ENCODE data around the gene ICAM1.
"Not testable (repeated sequence)": the region's sequence is repeated elsewhere in the genome, so short reads cannot be mapped to it uniquely, and the experiment has no call there.

ICAM1 gene

GRCh38 chr19:10233946-10234345 is 37.0 kb upstream of the ICAM1 start:
- DNase-seq (no peak), ATAC-seq (replicated peaks) (no peak)
- Mint-ChIP-seq H3K27ac (no peak overlapping the region), H3K36me3 (peaks cover 2 to 8% of the 10 kb centered on the region in 2 donors), H3K4me3 (no peak overlapping the region), H3K9me3 (peaks cover 0 to 1% of the 10 kb centered on the region in 2 donors), H3K4me1 (peaks cover 35 to 72% of the 10 kb centered on the region in 2 donors), H3K27me3 (no peaks in the 10 kb centered on the region)

DNA sequence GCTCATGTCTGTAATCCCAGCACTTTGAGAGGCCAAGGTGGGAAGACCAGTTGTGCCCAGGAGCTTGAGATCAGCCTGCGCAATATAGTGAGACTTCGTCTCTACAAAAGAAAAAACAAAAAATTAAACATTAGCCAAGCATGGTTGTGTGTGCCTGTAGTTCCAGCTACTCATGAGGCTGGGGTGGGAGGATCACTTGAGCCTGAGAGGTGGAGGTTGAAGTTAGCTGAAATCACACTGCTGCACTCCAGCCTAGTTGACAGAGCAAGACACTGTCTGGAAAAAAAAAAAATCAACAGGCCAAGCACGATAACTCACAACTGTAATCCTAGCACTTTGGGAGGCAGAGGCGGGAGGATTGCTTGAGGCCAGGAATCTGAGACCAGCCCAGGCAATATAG is 35.9 kb upstream of the ICAM1 start:
- peaks cover 0 to 1% of the 10 kb centered on the region in 2 donors for H3K9me3 Mint-ChIP-seq
- H3K27me3 Mint-ChIP-seq: no peaks in the 10 kb centered on the region
- no peak overlapping the region for H3K4me3 Mint-ChIP-seq
- ATAC-seq (replicated peaks) (no peak), DNase-seq (no peak)
- H3K4me1 Mint-ChIP-seq: peaks cover 28 to 70% of the 10 kb centered on the region in 2 donors
- peaks cover 2 to 8% of the 10 kb centered on the region in 2 donors for H3K36me3 Mint-ChIP-seq
- H3K27ac Mint-ChIP-seq: peak overlapping the region; percentile 3

DNA sequence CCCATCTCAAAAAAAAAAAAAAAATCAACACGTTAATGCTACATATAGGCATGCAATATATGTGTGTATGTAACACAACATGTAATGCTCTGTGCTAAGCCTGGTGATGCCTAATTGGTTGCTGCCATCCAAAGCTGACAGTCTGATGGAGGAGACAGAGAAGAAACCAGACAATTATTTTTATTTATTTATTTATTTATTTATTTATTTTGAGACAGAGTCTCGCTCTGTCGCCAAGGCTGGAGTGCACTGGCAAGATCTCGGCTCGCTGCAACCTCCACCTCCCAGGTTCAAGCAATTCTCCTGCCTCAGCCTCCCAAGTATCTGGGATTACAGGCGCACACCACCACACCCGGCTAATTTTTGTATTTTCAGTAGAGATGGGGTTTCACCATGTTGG is 35.5 kb upstream of the ICAM1 start:
- Mint-ChIP-seq H3K27ac (peak overlapping the region; percentile 100), H3K4me1 (peaks cover 28 to 69% of the 10 kb centered on the region in 2 donors)
- H3K36me3 Mint-ChIP-seq; DNase-seq; ATAC-seq (replicated peaks); H3K4me3 Mint-ChIP-seq; H3K27me3 Mint-ChIP-seq; H3K9me3 Mint-ChIP-seq: not testable (repeated sequence)

DNA sequence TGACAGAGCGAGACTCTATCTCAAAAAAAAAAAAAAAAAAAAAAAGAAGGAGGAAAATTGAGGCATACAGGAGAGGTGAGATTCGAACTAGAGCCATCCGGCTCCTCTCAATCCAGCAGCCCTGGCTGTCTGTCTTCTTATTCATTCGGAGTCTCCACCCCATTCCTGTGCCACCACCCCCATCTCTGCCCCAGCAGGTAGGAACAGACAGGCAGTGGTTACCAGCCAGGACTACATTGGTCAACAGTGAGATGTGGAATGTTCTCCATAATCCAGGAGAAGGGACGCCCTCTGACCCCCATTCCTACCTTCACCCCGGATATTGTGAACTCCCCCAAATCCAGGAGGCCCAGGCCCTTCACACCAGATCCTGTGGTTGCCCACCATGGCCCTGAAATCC is 33.2 kb upstream of the ICAM1 start:
- DNase-seq (no peak), ATAC-seq (replicated peaks) (no peak)
- no peak overlapping the region for H3K4me3 Mint-ChIP-seq
- peak overlapping the region; percentile 47 for H3K27ac Mint-ChIP-seq
- H3K36me3 Mint-ChIP-seq: peaks cover 2 to 8% of the 10 kb centered on the region in 2 donors
- peaks cover 0 to 1% of the 10 kb centered on the region in 2 donors for H3K9me3 Mint-ChIP-seq
- H3K27me3 Mint-ChIP-seq: no peaks in the 10 kb centered on the region
- peaks cover 25 to 62% of the 10 kb centered on the region in 2 donors for H3K4me1 Mint-ChIP-seq

- ATAC-seq (replicated peaks) (no peak), DNase-seq (no peak)
- H3K27me3 Mint-ChIP-seq: no peaks in the 10 kb centered on the region
- H3K9me3 Mint-ChIP-seq: peaks cover 0 to 1% of the 10 kb centered on the region in 2 donors
- peaks cover 25 to 62% of the 10 kb centered on the region in 2 donors for H3K4me1 Mint-ChIP-seq
- peaks cover 2 to 8% of the 10 kb centered on the region in 2 donors for H3K36me3 Mint-ChIP-seq
- H3K4me3 Mint-ChIP-seq: no peak overlapping the region
- H3K27ac Mint-ChIP-seq: peak overlapping the region; percentile 77
These were observed 32.6 kb upstream of the ICAM1 start for GRCh38 chr19:10238172-10238783.

- DNase-seq; H3K4me3 Mint-ChIP-seq; H3K36me3 Mint-ChIP-seq; ATAC-seq (replicated peaks); H3K27me3 Mint-ChIP-seq; H3K9me3 Mint-ChIP-seq; H3K27ac Mint-ChIP-seq: not testable (repeated sequence)
- H3K4me1 Mint-ChIP-seq: peaks cover 25 to 54% of the 10 kb centered on the region in 2 donors
These were observed 29.0 kb upstream of the ICAM1 start for GRCh38 chr19:10241826-10242449.

- H3K27ac Mint-ChIP-seq: peak overlapping the region; percentile 31
These were observed 27.3 kb upstream of the ICAM1 start for GRCh38 chr19:10243606-10244005.

DNA sequence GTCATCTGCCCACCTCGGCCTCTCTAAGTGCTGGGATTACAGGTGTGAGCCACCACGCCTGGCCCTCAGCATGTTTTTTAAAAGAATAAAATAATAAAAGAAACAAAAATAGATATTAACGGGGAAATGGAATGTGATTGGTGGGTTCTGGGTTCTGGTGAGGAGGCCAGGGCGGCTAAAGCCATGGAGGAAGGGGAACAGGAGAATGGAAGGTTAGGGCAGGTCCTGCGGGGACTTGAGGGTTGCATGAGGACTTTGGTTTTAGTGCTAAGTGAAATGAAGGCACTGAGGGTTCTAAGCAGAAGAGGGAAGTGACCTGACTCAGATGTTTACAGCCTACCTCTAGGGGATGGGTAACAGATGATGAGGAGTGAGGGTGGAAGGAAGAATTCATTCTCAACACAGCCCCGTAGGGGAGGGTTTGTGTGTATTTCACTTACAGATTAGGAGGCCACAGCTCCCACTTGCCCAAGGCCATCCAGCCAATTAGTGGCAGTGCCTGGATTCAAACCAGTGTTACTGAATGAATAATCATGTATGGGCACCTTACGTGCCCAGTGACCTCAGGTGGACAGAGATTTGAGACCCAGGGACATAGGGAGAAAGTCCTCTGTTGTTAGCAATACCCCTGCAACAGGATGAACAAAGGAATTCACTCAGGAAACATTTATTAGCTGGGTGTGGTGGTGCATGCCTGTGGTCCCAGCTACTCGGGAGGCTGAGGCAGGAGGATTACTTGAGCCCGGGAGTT is 25.6 kb upstream of the ICAM1 start:
- peak overlapping the region; percentile 15 for H3K27ac Mint-ChIP-seq
- no peaks in the 10 kb centered on the region for H3K9me3 Mint-ChIP-seq
- no peak overlapping the region for H3K4me3 Mint-ChIP-seq
- peaks cover 11 to 25% of the 10 kb centered on the region in 2 donors for H3K4me1 Mint-ChIP-seq
- ATAC-seq (replicated peaks) (peak; percentile 79 to 80), DNase-seq (no peak)
- no peaks in the 10 kb centered on the region for H3K36me3 Mint-ChIP-seq
- H3K27me3 Mint-ChIP-seq: no peaks in the 10 kb centered on the region

More at GRCh38 chr19:10243606-10244005, 27.3 kb upstream of the ICAM1 start:
- H3K27me3 Mint-ChIP-seq: no peaks in the 10 kb centered on the region
- no peak overlapping the region for H3K4me3 Mint-ChIP-seq
- H3K36me3 Mint-ChIP-seq: no peaks in the 10 kb centered on the region
- no peaks in the 10 kb centered on the region for H3K9me3 Mint-ChIP-seq
- ATAC-seq (replicated peaks): no peak
- no peak for DNase-seq
- H3K4me1 Mint-ChIP-seq: peaks cover 17 to 40% of the 10 kb centered on the region in 2 donors

DNA sequence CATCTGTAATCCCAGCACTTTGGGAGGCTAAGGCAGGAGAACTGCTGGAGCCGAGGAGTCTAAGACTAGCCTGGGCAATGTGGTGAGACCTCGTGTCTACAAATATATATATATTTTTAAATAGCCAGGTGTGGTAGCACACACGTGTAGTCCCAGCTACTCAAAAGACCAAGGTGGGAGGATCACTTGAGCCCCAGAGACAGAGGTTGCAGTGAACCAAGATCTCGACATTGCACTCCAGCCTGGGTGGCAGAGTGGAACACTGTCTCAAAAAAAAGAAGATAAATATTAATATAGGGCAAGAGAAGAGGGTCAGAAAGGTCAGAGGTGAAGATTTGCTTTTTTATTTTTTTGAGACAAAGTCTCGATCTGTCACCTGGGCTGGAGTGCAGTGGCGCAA is 24.4 kb upstream of the ICAM1 start:
- H3K9me3 Mint-ChIP-seq: no peaks in the 10 kb centered on the region
- DNase-seq: no peak
- H3K4me3 Mint-ChIP-seq: no peak overlapping the region
- no peak overlapping the region for H3K27ac Mint-ChIP-seq
- no peaks in the 10 kb centered on the region for H3K27me3 Mint-ChIP-seq
- ATAC-seq (replicated peaks): no peak
- no peaks in the 10 kb centered on the region for H3K36me3 Mint-ChIP-seq
- H3K4me1 Mint-ChIP-seq: peaks cover 11 to 23% of the 10 kb centered on the region in 2 donors

DNA sequence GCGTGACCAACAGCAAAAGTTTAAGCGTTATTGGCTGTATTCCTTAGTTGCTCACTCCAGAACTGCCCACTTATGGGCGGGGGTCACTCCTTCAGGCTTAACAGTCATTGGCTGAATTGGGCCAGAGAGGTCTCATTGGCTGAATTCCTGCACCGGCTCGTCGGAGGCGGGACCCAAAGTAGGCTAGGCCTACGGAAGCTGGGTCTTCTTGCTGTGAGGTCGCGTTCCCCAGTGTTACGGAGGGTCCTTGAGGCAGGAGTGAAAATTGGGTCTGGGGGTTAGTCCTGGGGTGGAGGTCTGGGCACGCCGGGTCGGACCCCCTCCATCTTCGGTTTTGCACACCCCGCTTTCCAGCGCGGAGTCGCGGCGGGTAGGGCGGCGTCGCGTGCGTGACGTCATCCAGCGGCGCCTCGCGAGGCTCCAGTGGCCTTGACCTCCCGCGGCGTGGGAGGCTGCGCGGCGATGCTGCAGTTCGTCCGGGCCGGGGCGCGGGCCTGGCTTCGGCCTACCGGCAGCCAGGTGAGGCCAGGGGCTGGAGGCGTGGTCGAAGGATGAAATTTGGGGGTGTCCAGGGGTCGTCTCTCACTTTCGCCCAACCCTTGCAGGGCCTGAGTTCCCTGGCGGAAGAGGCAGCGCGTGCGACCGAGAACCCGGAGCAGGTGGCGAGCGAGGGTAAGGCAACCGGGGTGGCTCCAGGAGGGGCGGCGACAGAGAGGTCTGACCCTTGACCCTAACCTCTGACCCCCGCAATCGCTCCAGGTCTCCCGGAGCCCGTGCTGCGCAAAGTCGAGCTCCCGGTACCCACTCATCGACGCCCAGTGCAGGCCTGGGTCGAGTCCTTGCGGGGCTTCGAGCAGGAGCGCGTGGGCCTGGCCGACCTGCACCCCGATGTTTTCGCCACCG is 18.9 kb upstream of the ICAM1 start, which contains the start of gene MRPL4:
Gene MRPL4, plus strand, starts transcription at position 423 of the 903 bp plus-strand sequence. Its CDS starts 40 bp downstream, at position 463.
- H3K36me3 Mint-ChIP-seq: peaks cover 29 to 33% of the 10 kb centered on the region in 2 donors
- DNase-seq: peak; percentile 94
- peak within 1 kb of the TSS; percentile 99 to 100 for H3K4me3 Mint-ChIP-seq

DNA sequence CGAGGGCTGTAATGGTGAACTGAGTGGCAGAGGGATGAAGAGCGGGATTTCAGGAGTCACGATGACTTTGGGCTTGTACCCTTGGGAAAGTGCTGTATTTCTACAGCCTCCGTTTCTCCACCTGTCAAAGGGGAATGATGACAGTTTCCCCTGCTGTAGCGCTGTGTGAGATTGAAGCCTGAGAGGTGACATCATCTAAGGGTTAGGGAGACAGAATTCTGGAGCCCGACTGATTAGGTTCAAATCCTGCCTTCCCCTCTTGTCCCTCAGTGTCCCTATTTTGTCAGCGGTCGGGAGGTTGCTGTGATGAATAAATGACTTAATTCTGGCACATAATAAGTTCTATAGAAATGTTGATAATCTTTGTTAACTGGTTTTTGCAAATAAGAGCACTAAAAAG is 18.2 kb upstream of the ICAM1 start:
- Mint-ChIP-seq H3K27me3 (no peaks in the 10 kb centered on the region), H3K4me3 (peak overlapping the region; percentile 99 to 100), H3K4me1 (peaks cover 16 to 42% of the 10 kb centered on the region in 2 donors), H3K36me3 (peaks cover 36 to 40% of the 10 kb centered on the region in 2 donors), H3K27ac (peak overlapping the region; percentile 99), H3K9me3 (no peaks in the 10 kb centered on the region)
- DNase-seq (no peak), ATAC-seq (replicated peaks) (no peak)

More for the DNA sequence above, 18.9 kb upstream of the ICAM1 start, which contains the start of gene MRPL4:
- peak within 1 kb of the TSS; percentile 99 for H3K27ac Mint-ChIP-seq
- ATAC-seq (replicated peaks): peak; percentile 94 to 95
- peaks cover 10 to 36% of the 10 kb centered on the region in 2 donors for H3K4me1 Mint-ChIP-seq
- H3K27me3 Mint-ChIP-seq: no peaks in the 10 kb centered on the region
- H3K9me3 Mint-ChIP-seq: no peaks in the 10 kb centered on the region

DNA sequence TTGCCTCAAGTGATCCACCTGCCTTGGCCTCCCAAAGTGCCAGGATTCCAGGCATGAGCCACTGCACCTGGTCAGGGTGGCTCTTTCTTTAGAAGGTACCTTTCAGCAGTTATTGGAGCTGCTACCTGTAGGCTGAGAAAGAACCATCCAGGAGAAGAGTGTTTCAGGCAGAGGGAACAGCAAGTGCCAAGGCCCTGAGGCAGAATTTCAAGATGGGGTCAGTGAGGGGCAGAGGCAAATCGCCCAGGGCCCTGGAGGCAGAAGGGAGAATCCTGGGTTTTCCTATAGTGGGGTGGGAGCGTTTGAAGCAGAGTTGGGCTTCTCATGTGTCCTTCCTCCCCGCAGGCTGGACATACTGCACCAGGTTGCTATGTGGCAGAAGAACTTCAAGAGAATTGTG is 16.7 kb upstream of the ICAM1 start:
- H3K9me3 Mint-ChIP-seq: no peaks in the 10 kb centered on the region
- peak overlapping the region; percentile 62 for H3K27ac Mint-ChIP-seq
- peaks cover 18 to 55% of the 10 kb centered on the region in 2 donors for H3K4me1 Mint-ChIP-seq
- ATAC-seq (replicated peaks): no peak
- H3K36me3 Mint-ChIP-seq: peaks cover 47 to 55% of the 10 kb centered on the region in 2 donors
- H3K27me3 Mint-ChIP-seq: no peaks in the 10 kb centered on the region
- DNase-seq: no peak
- H3K4me3 Mint-ChIP-seq: peak overlapping the region in 1 of 2 donors; percentile 26

GRCh38 chr19:10255358-10255757 is 15.6 kb upstream of the ICAM1 start:
- no peak for ATAC-seq (replicated peaks)
- no peak overlapping the region for H3K4me3 Mint-ChIP-seq
- no peaks in the 10 kb centered on the region for H3K27me3 Mint-ChIP-seq
- H3K27ac Mint-ChIP-seq: no peak overlapping the region
- H3K9me3 Mint-ChIP-seq: no peaks in the 10 kb centered on the region
- peaks cover 26 to 66% of the 10 kb centered on the region in 2 donors for H3K4me1 Mint-ChIP-seq
- DNase-seq: no peak
- H3K36me3 Mint-ChIP-seq: peaks cover 50 to 58% of the 10 kb centered on the region in 2 donors

Data from stimulated activated naive B cell treated with anti-CD40 and anti-IgM and Interleukin-4, amounts not matched to agents 10 μg/mL and 1 μg/mL and 100 μg/mL, for 72 hours (primary cell).